Esophagus muscularis mucosa (tissue), 4 donors: ENCODE results near the gene VEGFD. TPM values are rescaled to one million over a fixed set of nuclear protein-coding genes. Genes with fewer than 3 reads are reported as not detected.

Experiments
- DNase-seq: peaks from one replicate; pipeline ENCODE4 v3.0.0-alpha.2; 2017; ENCODE audit errors: extremely low spot score
- H3K27ac ChIP-seq, 4 donors: fragments of 200-600 bp; sonication (generic); replicated peaks in 1 of 4; 1 replicate in 3 of 4; 2 replicates in 1 of 4; pipeline ENCODE4 v1.5.1; 2016 to 2019; ENCODE audit warnings: mild to moderate bottlenecking in 1 of 4
- H3K27me3 ChIP-seq, 4 donors: fragments of 200-600 bp; sonication (generic); one replicate each; pipeline versions ENCODE4 v1.5.1 to v1.6.0; 2016 to 2019
- H3K36me3 ChIP-seq, 4 donors: fragments of 200-600 bp; sonication (generic); one replicate each; pipeline ENCODE4 v1.5.1; 2016 to 2019
- H3K4me1 ChIP-seq, 4 donors: fragments of 200-600 bp; sonication (generic); one replicate each; pipeline ENCODE4 v1.5.1; 2016 to 2019
- H3K4me3 ChIP-seq, 4 donors: fragments of 200-600 bp; sonication (generic); 1 replicate in 2 of 4; 2 replicates in 2 of 4; pipeline ENCODE4 v1.5.1; 2016 to 2019; ENCODE audit warnings: mild to moderate bottlenecking in 4 of 4, moderate library complexity in 1 of 4
- H3K9me3 ChIP-seq, 4 donors: fragments of 200-600 bp; sonication (generic); 1 replicate in 3 of 4; 2 replicates in 1 of 4; pipeline ENCODE4 v1.5.1; 2016 to 2019
- CTCF ChIP-seq, 3 experiments: fragments of 200-600 bp in 2 of 3; fragments of 450-650 bp in 1 of 3; sonication (generic) in 2 of 3; IDR thresholded peaks; one replicate each; pipeline ENCODE4 v1.5.1; 2017 to 2019; ENCODE audit warnings: antibody characterized with exemption in 3 of 3, mild to moderate bottlenecking in 2 of 3, moderate library complexity in 1 of 3
- EP300 ChIP-seq: sonication (generic); formaldehyde crosslinking; IDR thresholded peaks from one replicate; pipeline ENCODE4 v1.6.1; 2017; ENCODE audit warnings: antibody characterized with exemption
- POLR2A ChIP-seq: fragments of 450-650 bp; IDR thresholded peaks from one replicate; pipeline ENCODE4 v1.6.1; 2017; ENCODE audit warnings: antibody characterized with exemption, moderate library complexity, mild to moderate bottlenecking, low read depth
- POLR2AphosphoS5 ChIP-seq, 2 donors: sonication (generic); formaldehyde crosslinking; IDR thresholded peaks; one replicate each; pipeline ENCODE4 v1.6.1; 2017; ENCODE audit warnings: antibody characterized with exemption in 2 of 2
- WGBS: methylation state at CpG from one replicate; pipeline ENCODE4 v1.1.5; 2018; 5-methylcytosine and 5-hydroxymethylcytosine counted together
- intact Hi-C: fragments of 100-400 bp; cut with DNase I; formaldehyde crosslinking; loops from one replicate; pipeline ENCODE4 v1.15.1; 2023
- total RNA-seq, 4 donors: library from RNA; depleted of rRNA; stranded (reverse); fragments of >200 nt; gene quantifications; one replicate each; pipeline versions ENCODE4 v1.1.0 to v1.2.1, GENCODE V29; 2016

The VEGFD gene
- total RNA-seq, 4 donors from 2014 or later = 1.8 to 6.0 (median 3.7) TPM

DNA sequence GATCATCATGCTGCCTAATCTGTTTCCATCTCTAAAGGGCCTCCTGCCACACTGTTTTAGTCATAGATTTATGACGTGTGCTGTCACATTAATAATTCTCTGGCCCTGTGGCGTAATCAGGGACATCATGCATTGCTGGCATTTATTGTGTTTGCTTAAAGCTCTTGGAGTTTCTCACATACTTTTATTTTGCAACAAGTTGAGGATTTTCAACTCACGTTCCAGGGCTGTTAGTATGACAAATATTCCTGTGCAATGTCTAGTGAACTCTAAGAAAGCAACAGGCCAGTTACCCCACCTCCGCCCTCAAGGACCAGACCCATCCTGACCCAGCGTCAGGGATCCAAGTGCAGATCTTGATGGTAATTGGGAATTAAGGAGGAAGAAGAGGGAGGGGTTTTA lies 41.1 kb downstream of the VEGFD start:
- intact Hi-C loops = no loop called here
- H3K4me1 ChIP-seq = no peaks in the 10 kb centered on the region
- H3K36me3 ChIP-seq = peaks cover 0 to 11% (median 0%) of the 10 kb centered on the region in 4 donors
- TF ChIP-seq EP300 (no peak), POLR2A (no peak), POLR2AphosphoS5 (IDR thresholded peaks at IDR 0.05) (no peak), CTCF (IDR thresholded peaks at IDR 0.05) (no peak)
- no peak for DNase-seq
- H3K9me3 ChIP-seq = no peaks in the 10 kb centered on the region
- WGBS = 62% methylated on average over 5 of the region's 5 CpGs
- H3K27ac ChIP-seq = no peak overlapping the region
- H3K4me3 ChIP-seq = no peak overlapping the region
- H3K27me3 ChIP-seq = no peaks in the 10 kb centered on the region

DNA sequence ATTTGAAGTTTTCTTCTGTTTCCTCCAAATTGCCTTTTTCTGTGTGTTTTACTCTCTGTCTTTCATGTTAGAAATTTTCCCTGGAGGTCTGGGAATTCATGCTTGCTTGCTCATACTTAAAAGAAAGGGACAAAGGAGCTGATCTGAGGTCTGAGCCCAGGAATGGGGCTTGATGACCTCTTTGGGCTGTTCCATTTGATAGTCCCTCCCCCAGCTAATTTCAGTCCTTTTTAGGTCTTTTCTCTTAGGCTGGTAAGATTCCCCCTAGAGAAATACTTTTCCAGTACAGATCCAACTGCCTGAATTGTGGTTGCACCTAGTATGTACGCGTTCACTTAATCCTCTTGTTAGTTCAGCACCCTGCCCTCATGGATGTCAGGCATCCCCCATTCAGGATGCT lies 43.3 kb downstream of the VEGFD start:
- Histone ChIP-seq H3K4me1 (no peaks in the 10 kb centered on the region), H3K4me3 (no peak overlapping the region), H3K27ac (no peak overlapping the region), H3K27me3 (no peaks in the 10 kb centered on the region), H3K9me3 (no peaks in the 10 kb centered on the region), H3K36me3 (no peaks in the 10 kb centered on the region)
- 90% methylated on average over 2 of the region's 2 CpGs for WGBS
- intact Hi-C loops = no loop called here
- DNase-seq = no peak
- TF ChIP-seq POLR2AphosphoS5 (IDR thresholded peaks at IDR 0.05) = no peak
- TF ChIP-seq CTCF (IDR thresholded peaks at IDR 0.05) = no peak
- no peak for TF ChIP-seq EP300
- no peak for TF ChIP-seq POLR2A

- Histone ChIP-seq H3K27ac (peak overlapping the region; percentile 28 to 70 (median 66)), H3K27me3 (no peaks in the 10 kb centered on the region), H3K36me3 (peaks cover 0 to 9% (median 5%) of the 10 kb centered on the region in 4 donors), H3K4me1 (peaks cover 0 to 9% (median 6%) of the 10 kb centered on the region in 4 donors), H3K9me3 (peaks cover 0 to 5% (median 0%) of the 10 kb centered on the region in 4 donors), H3K4me3 (peak overlapping the region; percentile 62 to 78 (median 74))
- WGBS = 20% methylated on average over 10 of the region's 10 CpGs
- TF ChIP-seq CTCF (IDR thresholded peaks at IDR 0.05) (no peak), EP300 (peak; percentile 23)
- intact Hi-C loops = loop anchor here (10.0 kb wide), 1 partner anchor 339 kb away; no protein-coding TSS in a partner anchor
- no peak for DNase-seq
These were observed 48.2 kb downstream of the VEGFD start for GRCh38 chrX:15336023-15336413.

- Histone ChIP-seq H3K27me3 (no peaks in the 10 kb centered on the region), H3K4me1 (peaks cover 0 to 9% (median 6%) of the 10 kb centered on the region in 4 donors), H3K4me3 (peak within 1 kb of the TSS; percentile 62 to 78 (median 74)), H3K9me3 (peaks cover 0 to 5% (median 0%) of the 10 kb centered on the region in 4 donors), H3K27ac (peak within 1 kb of the TSS; percentile 76 to 91 (median 84)), H3K36me3 (peaks cover 0 to 15% (median 8%) of the 10 kb centered on the region in 4 donors)
- peak; percentile 98 for DNase-seq
- intact Hi-C loops = loop anchor here (10.0 kb wide), 1 partner anchor 339 kb away; no protein-coding TSS in a partner anchor
- WGBS = 38% methylated on average over 18 of the region's 72 CpGs
- peak; percentile 86 for TF ChIP-seq POLR2A
- peak; percentile 90 to 98 for TF ChIP-seq POLR2AphosphoS5 (IDR thresholded peaks at IDR 0.05)
- no peak for TF ChIP-seq CTCF (IDR thresholded peaks at IDR 0.05)
These were observed 48.8 kb downstream of the VEGFD start, which contains the start of gene PIGA for GRCh38 chrX:15335135-15336022. TSS of gene PIGA (minus strand) at chrX:15335523. CDS start at chrX:15331930, 3,593 bp downstream.
